Mesenchymal stem cell (in vitro differentiated cells and primary cell): Measurements from ENCODE around the gene SUPT3H.

ENCODE experiments used
- DNase-seq: peaks from one replicate; pipeline ENCODE4 v3.0.0-alpha.2; 2013
- H2AFZ ChIP-seq: one replicate; pipeline ENCODE4 v1.6.1; 2013; ENCODE audit warnings: low read depth, mild to moderate bottlenecking, control low read depth, inconsistent platforms, low read length, moderate library complexity
- H2AK5ac ChIP-seq: 2 replicates; pipeline ENCODE4 v1.6.1; 2013; ENCODE audit warnings: low read length, moderate library complexity, mild to moderate bottlenecking, inconsistent platforms; ENCODE audit not compliant: severe bottlenecking
- H2BK120ac ChIP-seq: one replicate; pipeline ENCODE4 v1.6.1; 2013; ENCODE audit warnings: low read depth, mild to moderate bottlenecking, inconsistent platforms, low read length, moderate library complexity
- H2BK12ac ChIP-seq, 2 experiments: one replicate each; pipeline ENCODE4 v1.6.1; 2013; ENCODE audit warnings: inconsistent platforms in 2 of 2, low read length in 2 of 2, mild to moderate bottlenecking in 2 of 2, moderate library complexity in 2 of 2, control low read depth in 1 of 2
- H2BK15ac ChIP-seq: one replicate; pipeline ENCODE4 v1.6.1; 2013; ENCODE audit warnings: mild to moderate bottlenecking, low read depth, inconsistent platforms; ENCODE audit not compliant: poor library complexity, severe bottlenecking
- H2BK5ac ChIP-seq: 2 replicates; pipeline ENCODE4 v1.6.1; 2013; ENCODE audit warnings: low read depth, mild to moderate bottlenecking, low read length, control low read depth, inconsistent platforms; ENCODE audit not compliant: poor library complexity, severe bottlenecking
- H3K14ac ChIP-seq, 2 experiments: one replicate each; pipeline ENCODE4 v1.6.1; 2013; ENCODE audit warnings: inconsistent platforms in 2 of 2, low read length in 2 of 2, control low read depth in 1 of 2, mild to moderate bottlenecking in 1 of 2, moderate library complexity in 1 of 2
- H3K18ac ChIP-seq, 2 experiments: one replicate each; pipeline ENCODE4 v1.6.1; 2013; ENCODE audit warnings: inconsistent platforms in 2 of 2, low read length in 2 of 2, control low read depth in 1 of 2, low read depth in 1 of 2, mild to moderate bottlenecking in 1 of 2
- H3K23ac ChIP-seq, 2 experiments: one replicate each; pipeline ENCODE4 v1.6.1; 2013; ENCODE audit warnings: inconsistent platforms in 2 of 2, low read length in 2 of 2, mild to moderate bottlenecking in 2 of 2, moderate library complexity in 2 of 2, control low read depth in 1 of 2
- H3K27ac ChIP-seq: 2 replicates; pipeline ENCODE4 v1.5.1; 2013; ENCODE audit warnings: mild to moderate bottlenecking, moderate library complexity, low read length, control low read depth, inconsistent platforms; ENCODE audit not compliant: poor library complexity, severe bottlenecking
- H3K27me3 ChIP-seq, 2 experiments: 2 replicates each; pipeline versions ENCODE4 v1.6.1 to v1.7.0; 2013; ENCODE audit warnings: low read length in 2 of 2, mild to moderate bottlenecking in 2 of 2, moderate library complexity in 2 of 2, control low read depth in 1 of 2, inconsistent platforms in 1 of 2; ENCODE audit not compliant: control insufficient read depth in 1 of 2, insufficient read depth in 1 of 2
- H3K36me3 ChIP-seq, 2 experiments: 2 replicates each; pipeline versions ENCODE4 v1.6.1 to v1.7.0; 2013; ENCODE audit warnings: low read length in 2 of 2, control low read depth in 1 of 2, inconsistent platforms in 1 of 2, low read depth in 1 of 2, mild to moderate bottlenecking in 1 of 2; ENCODE audit not compliant: insufficient read depth in 2 of 2, control insufficient read depth in 1 of 2
- H3K4ac ChIP-seq, 2 experiments: one replicate each; pipeline ENCODE4 v1.6.1; 2013; ENCODE audit warnings: inconsistent platforms in 2 of 2, low read length in 2 of 2, mild to moderate bottlenecking in 2 of 2, moderate library complexity in 2 of 2, control low read depth in 1 of 2, low read depth in 1 of 2
- H3K4me1 ChIP-seq: 2 replicates; pipeline ENCODE4 v1.6.1; 2013; ENCODE audit warnings: low read depth, low read length, control low read depth; ENCODE audit not compliant: control insufficient read depth, insufficient read depth
- H3K4me2 ChIP-seq: 2 replicates; pipeline ENCODE4 v1.6.1; 2013; ENCODE audit warnings: low read length, mild to moderate bottlenecking, inconsistent platforms; ENCODE audit not compliant: poor library complexity, severe bottlenecking
- H3K4me3 ChIP-seq, 2 experiments: 2 replicates each; pipeline versions ENCODE4 v1.5.1 to v1.7.0; 2013; ENCODE audit warnings: low read length in 2 of 2, mild to moderate bottlenecking in 2 of 2, control low read depth in 1 of 2, low read depth in 1 of 2; ENCODE audit not compliant: insufficient read depth in 1 of 2
- H3K79me1 ChIP-seq: replicated peaks from 2 replicates; pipeline ENCODE4 v1.6.1; 2013; ENCODE audit warnings: mild to moderate bottlenecking, control low read depth, low read length, inconsistent platforms; ENCODE audit not compliant: poor library complexity, severe bottlenecking
- H3K9ac ChIP-seq: 2 replicates; pipeline ENCODE4 v1.7.0; 2013; ENCODE audit warnings: mild to moderate bottlenecking, low read length, moderate library complexity
- H3K9me3 ChIP-seq: 2 replicates; pipeline ENCODE4 v1.7.0; 2013; ENCODE audit warnings: mild to moderate bottlenecking, low read length; ENCODE audit not compliant: control insufficient read depth
- H4K8ac ChIP-seq: one replicate; pipeline ENCODE4 v1.6.1; 2013; ENCODE audit warnings: inconsistent platforms, mild to moderate bottlenecking, low read length, moderate library complexity
- H4K91ac ChIP-seq: one replicate; pipeline ENCODE4 v1.6.1; 2013; ENCODE audit warnings: mild to moderate bottlenecking, low read length, inconsistent platforms
- WGBS: methylation state at CpG from one replicate; pipeline ENCODE4 v1.1.7; 2013; ENCODE audit warnings: mixed read lengths; 5-methylcytosine and 5-hydroxymethylcytosine counted together

The SUPT3H gene

DNA sequence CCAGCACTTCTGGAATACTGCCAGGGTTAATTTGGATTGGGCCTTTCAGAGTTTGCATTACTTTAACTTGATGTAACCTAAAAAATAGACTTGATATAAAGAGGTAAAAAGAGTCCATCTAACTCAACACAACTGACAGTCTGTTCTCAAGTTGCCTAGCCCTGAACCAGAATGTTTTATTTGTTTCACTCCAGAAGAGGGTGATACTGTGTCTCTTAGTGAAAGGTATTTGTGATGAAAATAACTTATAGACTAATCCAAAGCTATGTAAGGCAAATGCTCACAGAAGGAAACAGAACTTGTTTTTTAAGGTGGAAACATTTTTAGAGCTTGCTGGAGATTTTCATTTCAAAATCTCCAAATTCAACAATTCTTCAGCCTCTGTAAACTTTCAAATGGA is 518.7 kb downstream of the SUPT3H start:
- Histone ChIP-seq H3K27me3 (no peaks in the 10 kb centered on the region), H3K9me3 (peaks cover 3% of the 10 kb centered on the region), H2AK5ac (no peak overlapping the region), H3K18ac (no peak overlapping the region), H3K36me3 (no peaks in the 10 kb centered on the region), H3K9ac (no peak overlapping the region), H3K4me2 (no peak overlapping the region), H3K4me1 (no peaks in the 10 kb centered on the region), H4K8ac (no peak overlapping the region), H2BK120ac (no peak overlapping the region), H3K14ac (no peak overlapping the region), H2AFZ (no peak overlapping the region), H4K91ac (no peak overlapping the region), H3K27ac (no peak overlapping the region), H2BK15ac (no peak overlapping the region), H3K4me3 (no peak overlapping the region), H3K4ac (no peak overlapping the region), H2BK12ac (no peak overlapping the region), H3K79me1 (no peaks in the 10 kb centered on the region), H2BK5ac (no peak overlapping the region), H3K23ac (no peak overlapping the region)
- DNase-seq: no peak

DNA sequence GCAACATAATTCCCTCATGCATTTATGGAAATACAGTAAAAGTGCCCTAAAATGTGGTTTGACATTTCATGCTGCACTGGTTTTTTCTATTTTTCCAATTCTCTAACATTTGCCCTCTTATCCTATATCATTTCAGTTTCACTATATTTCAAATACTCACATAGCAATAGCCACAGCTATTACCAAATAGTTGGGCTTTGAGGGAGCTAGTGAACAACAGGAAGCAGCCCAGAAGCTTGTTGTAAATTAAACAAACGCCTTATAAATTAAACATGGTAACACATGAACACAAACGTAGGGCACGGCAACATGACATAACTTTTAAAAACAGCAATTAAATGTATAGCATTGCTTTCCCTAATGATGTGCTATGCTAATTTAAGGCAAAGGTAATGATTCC is 521.3 kb downstream of the SUPT3H start:
- H2BK12ac ChIP-seq: no peak overlapping the region
- no CpG with 5 or more reads among the region's 3 CpGs for WGBS

DNA sequence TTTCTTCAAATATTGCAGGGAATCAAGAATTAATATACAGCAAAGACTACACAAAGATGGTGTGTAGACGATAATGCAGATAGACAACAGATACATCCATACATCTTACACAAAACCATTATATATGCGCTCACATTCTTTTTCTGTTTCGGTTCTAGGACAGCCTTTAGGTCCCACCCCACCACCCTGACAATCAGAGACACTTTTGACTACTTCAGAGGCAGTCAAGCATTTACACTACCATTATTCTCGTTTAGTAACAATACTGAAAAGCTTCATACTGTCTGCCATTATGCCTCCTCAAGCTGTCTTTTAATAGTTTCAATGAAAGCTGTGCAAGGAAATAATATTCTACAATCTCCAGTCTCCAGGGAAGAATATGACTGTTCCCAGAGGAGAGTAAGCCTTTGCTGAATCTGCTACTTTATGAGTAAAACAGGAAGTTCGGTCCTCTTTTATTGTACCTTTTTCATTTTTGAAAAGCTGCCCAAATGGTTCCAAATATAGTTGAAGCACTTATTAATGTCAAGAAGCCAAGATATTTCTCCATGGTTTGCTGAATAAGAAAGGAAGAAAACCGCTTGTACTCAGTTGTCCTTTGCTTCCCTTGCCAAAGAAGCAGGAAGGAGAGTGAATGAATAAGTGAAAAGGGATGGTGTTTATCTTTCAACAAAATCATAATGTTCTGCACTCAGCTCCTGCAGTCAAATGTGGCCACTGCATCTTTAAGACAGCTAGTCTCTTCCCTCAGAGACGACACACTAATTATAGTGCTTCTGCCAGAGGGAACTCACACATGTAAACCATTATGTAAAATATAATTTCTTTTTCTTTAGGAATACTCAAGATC is 521.9 kb downstream of the SUPT3H start:
- Histone ChIP-seq H3K27ac (no peak overlapping the region), H3K9ac (peak overlapping the region; percentile 40), H3K79me1 (no peaks in the 10 kb centered on the region), H2BK15ac (no peak overlapping the region), H3K4me3 (no peak overlapping the region), H3K27me3 (no peaks in the 10 kb centered on the region), H2BK120ac (no peak overlapping the region), H2AK5ac (no peak overlapping the region), H3K14ac (no peak overlapping the region), H4K8ac (no peak overlapping the region), H3K4me2 (no peak overlapping the region), H3K9me3 (no peaks in the 10 kb centered on the region), H2BK12ac (no peak overlapping the region), H3K23ac (no peak overlapping the region), H3K4me1 (no peaks in the 10 kb centered on the region), H2BK5ac (no peak overlapping the region), H2AFZ (no peak overlapping the region), H4K91ac (no peak overlapping the region), H3K36me3 (no peaks in the 10 kb centered on the region), H3K18ac (no peak overlapping the region), H3K4ac (no peak overlapping the region)
- WGBS: 49% methylated on average over 6 of the region's 7 CpGs
- peak; percentile 34 for DNase-seq

More for the DNA sequence above, 521.3 kb downstream of the SUPT3H start:
- Histone ChIP-seq H3K18ac (no peak overlapping the region), H2AK5ac (no peak overlapping the region), H3K4me3 (peak overlapping the region in 1 of 2 experiments; percentile 34), H4K8ac (no peak overlapping the region), H4K91ac (no peak overlapping the region), H3K27me3 (no peaks in the 10 kb centered on the region), H3K9me3 (no peaks in the 10 kb centered on the region), H3K36me3 (no peaks in the 10 kb centered on the region), H3K14ac (no peak overlapping the region), H3K9ac (peak overlapping the region; percentile 40), H3K4me2 (no peak overlapping the region), H2BK15ac (no peak overlapping the region), H3K4ac (no peak overlapping the region), H3K23ac (no peak overlapping the region), H2AFZ (no peak overlapping the region), H3K4me1 (no peaks in the 10 kb centered on the region), H3K79me1 (no peaks in the 10 kb centered on the region), H2BK120ac (no peak overlapping the region), H3K27ac (no peak overlapping the region), H2BK5ac (no peak overlapping the region)
- peak; percentile 44 for DNase-seq

DNA sequence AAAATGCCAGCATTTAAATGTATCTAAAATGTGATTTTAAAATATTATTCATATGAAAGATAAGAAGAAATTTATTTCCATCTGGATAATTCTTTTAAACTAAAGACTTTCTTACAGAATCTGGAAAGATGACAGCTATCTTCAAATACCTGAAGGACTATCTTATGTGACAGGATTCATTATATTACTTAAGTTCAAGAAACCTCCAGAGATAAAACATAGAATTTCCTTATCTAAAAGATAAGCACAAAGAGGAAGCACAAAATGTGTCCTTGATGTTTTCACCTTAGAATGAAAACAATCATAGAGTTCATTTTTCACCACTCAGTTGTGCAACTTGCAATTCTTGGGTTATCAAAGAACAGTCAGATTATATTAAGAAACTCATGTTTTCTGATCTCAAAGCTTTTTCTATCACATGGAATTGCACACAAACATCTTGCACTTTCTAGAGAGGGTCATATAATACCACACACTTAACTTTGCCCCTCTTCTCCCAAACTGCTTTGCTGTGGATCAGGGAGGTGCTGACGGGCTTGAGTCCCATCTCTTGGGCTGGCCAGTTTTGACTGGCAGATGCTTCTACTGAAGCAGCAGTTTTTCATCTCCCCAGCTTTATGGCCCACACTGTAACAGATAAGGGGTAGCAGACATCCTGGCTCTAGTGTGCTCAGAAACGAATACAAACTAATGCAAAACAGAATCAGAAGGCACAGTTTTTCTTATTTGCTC is 522.9 kb downstream of the SUPT3H start:
- H3K9ac ChIP-seq: no peak overlapping the region
- H3K36me3 ChIP-seq: no peaks in the 10 kb centered on the region
- no peak overlapping the region for H3K23ac ChIP-seq
- H4K8ac ChIP-seq: no peak overlapping the region
- no peak overlapping the region for H2AK5ac ChIP-seq
- H3K4me2 ChIP-seq: no peak overlapping the region
- H3K79me1 ChIP-seq: no peaks in the 10 kb centered on the region
- H4K91ac ChIP-seq: no peak overlapping the region
- H3K4me3 ChIP-seq: no peak overlapping the region
- H2BK12ac ChIP-seq: no peak overlapping the region
- no peak overlapping the region for H3K4ac ChIP-seq
- no peak overlapping the region for H2AFZ ChIP-seq
- no peak overlapping the region for H3K18ac ChIP-seq
- H2BK15ac ChIP-seq: no peak overlapping the region
- no peak overlapping the region for H2BK5ac ChIP-seq
- no peak overlapping the region for H3K14ac ChIP-seq
- no peaks in the 10 kb centered on the region for H3K4me1 ChIP-seq
- no peaks in the 10 kb centered on the region for H3K9me3 ChIP-seq
- no peak overlapping the region for H2BK120ac ChIP-seq
- no peak for DNase-seq
- no peaks in the 10 kb centered on the region for H3K27me3 ChIP-seq
- WGBS: 46% methylated on average over 2 of the region's 2 CpGs
- no peak overlapping the region for H3K27ac ChIP-seq
